HG03520 (cell line): Measurements from ENCODE around the gene TAF10.

Experiments used
- ATAC-seq: cut with Tn5 transposase; IDR thresholded peaks from one replicate; pipeline ENCODE4 v1.9.1; 2021; ENCODE audit warnings: mild to moderate bottlenecking, moderate library complexity; ENCODE audit not compliant: unreplicated experiment

Gene TAF10

GRCh38 chr11:6609502-6610015, 2.5 kb downstream of the TAF10 start:
- no peak for ATAC-seq

- no peak for ATAC-seq
Observed at GRCh38 chr11:6608726-6609501, 3.1 kb downstream of the TAF10 start.

GRCh38 chr11:6608011-6608410, 4.0 kb downstream of the TAF10 start:
- ATAC-seq, result no peak

- ATAC-seq, result no peak
Observed at GRCh38 chr11:6607190-6607795, 4.7 kb downstream of the TAF10 start.

- ATAC-seq, result peak; percentile 33
Observed at GRCh38 chr11:6606471-6607189, 5.4 kb downstream of the TAF10 start.

GRCh38 chr11:6604790-6605189, 7.2 kb downstream of the TAF10 start:
- ATAC-seq, result no peak

GRCh38 chr11:6604081-6604626, 7.9 kb downstream of the TAF10 start:
- ATAC-seq, result peak; percentile 44

GRCh38 chr11:6603287-6604080, 8.5 kb downstream of the TAF10 start, which contains the start of the genes ILK and RRP8:
ILK (plus strand) TSS chr11:6603774; CDS start chr11:6604272, 498 bp downstream.
RRP8 (minus strand) TSS chr11:6603616; CDS start chr11:6603502, 114 bp downstream.
- ATAC-seq, result peak; percentile 70

- ATAC-seq, result no peak
Observed at GRCh38 chr11:6602096-6602940, 9.7 kb downstream of the TAF10 start.

- no peak for ATAC-seq
Observed at GRCh38 chr11:6601041-6601461, 11.0 kb downstream of the TAF10 start.

- ATAC-seq, result no peak
Observed at GRCh38 chr11:6599881-6600390, 12.1 kb downstream of the TAF10 start.

GRCh38 chr11:6599449-6599848, 12.6 kb downstream of the TAF10 start:
- ATAC-seq, result no peak

- ATAC-seq, result no peak
Observed at GRCh38 chr11:6598555-6598954, 13.5 kb downstream of the TAF10 start.

- no peak for ATAC-seq
Observed at GRCh38 chr11:6596239-6596877, 15.7 kb downstream of the TAF10 start.

GRCh38 chr11:6594142-6594768, 17.8 kb downstream of the TAF10 start:
- no peak for ATAC-seq

GRCh38 chr11:6588018-6588417, 24.0 kb downstream of the TAF10 start:
- no peak for ATAC-seq

GRCh38 chr11:6587360-6587953, 24.6 kb downstream of the TAF10 start:
- ATAC-seq, result no peak
